Middle frontal gyrus (tissue), 1 donor: Measurements from ENCODE around the gene NAV2.

Experiments used
- DNase-seq: peaks from one replicate; pipeline ENCODE4 v3.0.0-alpha.2; 2015; ENCODE audit warnings: low spot score; ENCODE audit errors: extremely low spot score

NAV2 gene

GRCh38 chr11:20050551-20051333 lies 338.1 kb downstream of the NAV2 start:
- no peak for DNase-seq

- no peak for DNase-seq
Observed at GRCh38 chr11:20051469-20052399, 339.1 kb downstream of the NAV2 start.

DNA sequence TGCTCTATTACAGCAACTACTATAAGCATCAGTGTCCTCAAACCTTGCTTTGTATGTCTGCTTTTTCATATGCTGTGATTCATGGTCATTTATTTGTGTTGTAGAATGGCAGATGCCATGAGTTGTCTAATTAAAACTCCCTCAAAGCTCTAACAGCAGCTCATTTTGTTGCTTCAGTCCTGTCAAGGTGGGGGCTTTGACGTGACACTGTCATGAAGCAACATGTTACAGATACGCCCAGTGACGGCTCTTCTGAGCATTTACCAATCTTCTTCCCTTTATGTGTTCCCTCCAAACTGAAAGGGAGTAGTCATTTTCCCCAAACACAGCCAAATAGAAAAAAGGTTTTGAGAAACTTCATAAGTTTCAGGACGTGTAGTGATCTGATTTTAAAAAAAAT lies 340.9 kb downstream of the NAV2 start:
- no peak for DNase-seq

DNA sequence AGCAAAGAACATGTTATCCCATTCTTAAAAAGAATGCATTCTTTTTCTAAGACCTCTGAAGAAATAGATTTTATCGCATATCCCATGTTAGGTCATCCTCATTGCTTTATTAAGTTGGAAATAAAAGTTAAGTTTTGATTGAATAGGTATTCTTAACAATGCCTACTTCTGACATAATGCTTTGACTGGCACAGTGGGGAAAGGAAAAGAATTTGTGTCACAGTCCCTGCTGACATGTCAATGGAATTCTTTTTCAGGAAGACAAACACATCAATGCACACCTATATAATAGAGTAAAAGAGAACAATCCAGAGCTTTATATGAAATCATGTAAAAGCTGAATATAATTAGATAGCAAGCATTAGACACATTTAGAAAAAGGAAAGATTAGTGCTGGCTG lies 341.9 kb downstream of the NAV2 start:
- no peak for DNase-seq

- no peak for DNase-seq
Observed at GRCh38 chr11:20055312-20055711, 342.7 kb downstream of the NAV2 start.

DNA sequence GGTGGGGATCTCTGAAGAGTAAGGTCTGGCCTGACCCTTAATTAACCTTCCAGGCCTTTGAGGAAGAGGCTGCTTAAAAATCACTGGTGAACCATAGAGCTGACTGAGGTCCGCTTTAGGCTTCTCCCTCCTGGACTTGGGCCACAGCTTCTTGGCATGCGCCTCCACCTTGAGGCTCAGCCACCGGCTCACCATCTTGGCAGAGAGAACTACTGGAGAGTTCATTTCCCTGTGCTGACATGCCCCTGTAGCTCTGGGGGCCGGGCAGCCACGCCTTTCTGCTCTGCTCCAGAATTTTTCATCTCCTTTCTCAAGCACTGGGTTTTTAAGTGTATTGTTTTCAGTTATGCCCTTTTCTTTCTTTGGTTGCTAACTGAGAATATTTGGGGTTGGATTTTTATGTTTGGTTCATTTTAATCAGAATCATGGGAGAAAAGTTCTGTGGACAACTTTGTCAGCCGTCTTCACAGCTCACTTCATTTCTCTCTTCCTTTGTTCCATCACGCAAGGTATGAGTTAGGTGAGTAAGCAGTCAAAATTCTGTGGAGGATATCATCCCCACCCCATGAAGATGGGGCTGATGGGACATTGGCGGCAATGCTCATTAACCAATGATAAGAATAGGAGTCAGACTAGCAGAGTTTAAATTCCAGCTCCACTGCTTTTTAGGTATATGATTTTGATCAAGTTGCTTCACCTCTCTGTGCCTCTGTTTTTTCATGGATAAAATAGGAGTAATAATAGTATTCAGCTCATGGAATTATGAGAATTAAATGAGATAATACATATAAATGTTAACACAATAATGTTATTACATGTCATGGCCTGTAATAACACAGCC lies 343.7 kb downstream of the NAV2 start:
- no peak for DNase-seq

DNA sequence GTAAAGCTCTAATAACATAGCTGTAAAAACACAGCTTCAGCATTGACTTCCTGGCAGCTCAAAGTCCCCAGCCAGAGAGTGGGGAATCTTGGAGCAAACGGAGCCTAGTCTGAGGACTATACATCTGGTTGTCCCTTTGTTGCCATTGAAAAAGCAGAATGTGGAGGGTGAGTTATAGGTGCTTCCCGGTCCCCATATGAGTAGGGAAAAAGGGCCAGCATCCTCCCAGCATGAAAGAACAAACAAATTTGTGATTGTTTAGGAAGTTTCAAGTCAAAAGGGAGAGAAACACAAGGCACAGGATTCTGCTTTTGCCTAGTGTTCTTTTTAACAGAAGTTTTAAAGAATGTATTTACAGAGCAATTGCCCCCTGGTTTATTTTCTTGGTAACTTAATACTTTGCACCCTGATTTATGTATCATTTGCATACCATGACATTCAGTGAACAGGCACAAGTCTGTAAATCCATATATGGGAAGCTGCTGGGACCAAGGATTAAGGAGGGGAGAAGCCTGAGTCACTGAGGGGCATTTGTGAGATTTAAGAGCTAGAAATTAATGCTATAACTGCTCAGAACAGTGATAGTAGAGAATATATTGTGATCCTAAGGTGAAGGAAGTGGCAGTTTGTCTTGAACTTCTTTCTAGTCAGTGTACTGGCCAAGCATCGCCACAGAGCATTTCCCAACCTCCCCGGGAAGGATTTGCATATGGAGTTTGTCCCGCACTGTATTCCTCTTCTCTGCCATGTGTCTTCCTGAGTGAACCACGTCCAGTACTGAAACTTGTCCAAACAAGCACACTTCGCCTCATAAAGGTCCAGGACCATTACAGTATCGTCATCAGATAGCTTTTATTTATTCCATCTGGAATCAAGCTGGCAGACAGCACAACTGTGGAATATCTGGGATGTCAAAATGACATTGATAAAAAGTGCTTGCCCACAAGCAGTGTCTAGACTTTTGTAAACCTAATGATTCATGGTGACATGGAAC lies 344.6 kb downstream of the NAV2 start:
- DNase-seq = no peak

DNA sequence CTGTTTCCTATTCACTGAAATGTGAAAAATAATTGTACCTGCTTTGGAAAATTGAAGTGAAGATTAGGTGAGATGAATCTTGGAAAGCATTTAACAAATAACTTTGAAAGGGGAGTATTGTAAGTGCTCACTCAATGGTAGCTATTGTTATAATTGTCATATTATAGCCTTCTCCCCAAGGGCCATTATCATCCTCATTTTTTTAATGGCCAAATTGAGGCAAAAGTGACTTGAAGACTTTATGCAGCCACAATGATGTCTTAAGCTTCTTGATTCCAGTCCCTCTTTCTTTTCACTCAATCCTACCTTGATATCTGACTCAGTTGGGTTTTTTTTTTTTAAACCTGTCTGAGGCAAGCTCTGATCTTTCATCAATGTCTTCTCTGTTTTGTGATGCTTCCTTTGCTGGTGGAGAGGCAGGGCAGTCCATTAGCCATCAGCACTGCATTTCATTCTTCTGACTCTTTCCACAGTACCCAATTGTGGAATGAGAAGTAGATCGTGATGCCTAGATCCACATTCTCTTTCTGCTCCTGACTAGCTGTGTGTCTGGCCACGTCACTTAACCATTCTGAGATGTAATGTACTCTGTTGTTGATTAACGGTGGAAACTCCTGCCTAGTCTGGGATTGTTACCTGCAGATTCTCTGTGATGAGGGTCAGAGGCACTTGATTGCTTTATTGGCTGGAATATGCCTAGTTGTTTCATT lies 346.3 kb downstream of the NAV2 start:
- no peak for DNase-seq

GRCh38 chr11:20059587-20060021 lies 347.0 kb downstream of the NAV2 start:
- no peak for DNase-seq

GRCh38 chr11:20060181-20060580 lies 347.5 kb downstream of the NAV2 start:
- no peak for DNase-seq

DNA sequence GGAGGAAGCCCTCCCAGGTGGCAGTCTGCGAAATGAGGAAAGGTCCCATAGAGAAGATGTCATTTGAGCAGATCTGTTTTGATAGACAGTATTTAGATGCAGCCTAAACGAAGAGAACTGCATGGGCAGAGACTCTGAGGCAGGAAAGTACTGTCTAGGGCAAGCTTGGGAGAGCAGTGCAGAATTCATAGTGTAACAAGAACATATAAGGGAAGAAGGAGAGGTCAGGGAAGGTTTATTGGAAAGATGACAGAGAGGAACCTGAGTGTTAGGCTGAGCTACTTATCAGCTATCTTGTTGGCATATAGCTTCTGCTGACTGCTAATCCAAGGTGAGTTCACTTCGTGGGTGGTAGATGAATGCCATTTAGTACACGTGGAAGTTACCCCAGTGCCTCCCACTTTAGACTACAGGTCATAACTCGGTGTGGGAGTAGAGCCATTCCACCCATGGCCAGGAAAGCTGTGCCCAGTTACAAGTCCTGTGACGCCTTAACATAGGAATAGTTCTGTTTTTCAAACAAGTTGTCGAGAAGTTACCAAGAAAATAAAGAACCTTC lies 348.1 kb downstream of the NAV2 start:
- DNase-seq = no peak

DNA sequence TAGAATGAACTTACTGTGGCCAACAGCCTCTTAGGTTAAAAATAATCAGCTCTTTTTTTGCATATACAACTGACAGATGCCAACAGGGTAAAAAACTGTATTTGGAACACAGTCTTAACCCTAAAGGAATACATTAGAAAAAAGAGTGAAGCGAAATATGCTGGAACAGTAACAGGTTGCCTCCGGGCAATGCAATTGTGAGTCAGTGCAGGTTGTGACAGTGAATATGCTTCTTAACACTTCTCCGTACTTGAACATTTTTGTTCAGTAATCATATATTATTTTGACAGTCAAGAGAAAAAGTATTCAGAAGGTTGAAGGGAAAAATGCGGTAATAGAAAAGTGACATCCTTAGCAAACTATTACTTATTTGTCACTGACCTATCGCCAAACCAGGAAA lies 349.1 kb downstream of the NAV2 start:
- DNase-seq = no peak

DNA sequence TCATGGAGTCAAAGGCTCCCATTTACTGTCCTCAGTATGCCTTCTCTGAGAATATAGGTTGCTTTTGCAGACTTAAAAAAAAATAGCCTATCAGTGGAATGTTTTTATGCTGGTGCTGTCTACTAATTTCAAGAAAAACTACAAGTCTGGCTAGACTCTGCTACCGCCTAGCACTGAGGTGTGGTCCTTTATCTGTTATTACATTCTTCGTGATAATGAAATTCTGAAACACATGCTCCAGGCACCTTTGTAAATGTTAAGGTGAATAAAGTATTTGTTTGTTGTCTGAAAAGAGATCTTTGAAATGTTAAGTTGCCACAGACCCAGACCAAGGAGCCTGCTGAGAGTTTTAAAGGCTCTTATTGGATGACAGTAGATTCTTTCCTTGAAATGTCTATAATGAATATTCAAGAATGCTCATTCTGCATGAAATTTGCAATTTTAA lies 352.3 kb downstream of the NAV2 start:
- DNase-seq = no peak

- DNase-seq = no peak
Observed at GRCh38 chr11:20065406-20065805, 352.8 kb downstream of the NAV2 start.

- DNase-seq = no peak
Observed at GRCh38 chr11:20066013-20066782, 353.6 kb downstream of the NAV2 start.

- no peak for DNase-seq
Observed at GRCh38 chr11:20066783-20067156, 354.1 kb downstream of the NAV2 start.

GRCh38 chr11:20067665-20068064 lies 355.0 kb downstream of the NAV2 start:
- DNase-seq = no peak

DNA sequence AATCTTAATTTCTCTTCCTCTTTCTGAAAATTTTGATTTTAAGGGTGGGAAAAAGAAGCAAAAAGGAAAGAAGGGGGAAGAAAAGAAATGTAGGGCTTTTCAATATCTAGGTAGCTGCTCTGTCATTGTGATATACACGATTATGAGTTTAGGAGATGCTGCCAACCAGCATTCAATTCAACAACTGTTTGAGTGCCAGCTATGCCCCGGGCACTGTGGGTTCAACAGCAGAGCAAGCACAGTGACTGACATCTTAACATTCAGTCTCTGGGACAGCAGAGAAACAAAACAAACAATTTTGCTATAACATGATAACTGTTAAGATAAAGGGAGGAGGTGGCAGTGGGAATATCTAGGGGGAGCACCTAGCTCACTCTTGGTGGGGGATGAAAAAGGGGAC lies 356.1 kb downstream of the NAV2 start:
- DNase-seq = no peak

DNA sequence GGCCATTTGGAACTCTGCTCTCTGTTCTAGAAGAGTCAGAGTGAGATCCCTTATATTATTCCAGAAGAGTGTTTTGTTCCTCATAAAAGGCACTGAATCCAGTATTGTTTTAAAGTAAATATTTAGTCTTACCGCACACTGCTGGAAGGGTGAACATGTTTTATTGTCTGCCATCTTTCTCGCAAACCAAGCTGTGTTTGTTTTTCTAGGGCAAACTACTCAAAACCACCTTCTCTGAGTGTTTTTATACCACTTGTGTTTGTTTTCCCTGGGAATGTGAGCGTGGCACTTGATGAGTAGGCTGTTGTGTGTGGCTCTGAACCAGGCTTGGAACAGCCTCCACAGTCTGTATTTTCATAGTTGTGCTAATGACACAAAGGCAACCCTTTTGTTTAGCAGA lies 357.8 kb downstream of the NAV2 start:
- DNase-seq = no peak
